T-cell (primary cell): ENCODE measurements around the gene FAM234B. TPM values are rescaled to one million over a fixed set of nuclear protein-coding genes. Genes with fewer than 3 reads are reported as not detected.
A peak's percentile ranks its signal among the peaks of the same experiment; 100 is the strongest.

Experiments
- ATAC-seq, 4 experiments: fragments of 200-7000 bp in 3 of 4; fragments of 150-1000 bp in 1 of 4; cut with Tn5 transposase; replicated peaks in 1 of 4; 1 replicate in 3 of 4; 2 replicates in 1 of 4; pipeline ENCODE4 v1.10.0; 2021; ENCODE audit warnings: moderate library complexity in 3 of 4, mild to moderate bottlenecking in 2 of 4, moderate number of reproducible peaks in 1 of 4
- CTCF ChIA-PET, 2 donors: fragments of 300-600 bp; sonication (Branson Sonifier 250); formaldehyde crosslinking; loops; one replicate each; lab custom pipeline; 2022; ENCODE audit warnings: antibody characterized with exemption in 2 of 2; lab: Charles Lee
- POLR2A ChIA-PET, 2 donors: fragments of 300-600 bp; sonication (Branson Sonifier 250); formaldehyde crosslinking; loops; one replicate each; lab custom pipeline; 2022; ENCODE audit warnings: antibody characterized with exemption in 2 of 2; lab: Charles Lee
- DNase-seq, 35 experiments: peaks; one replicate each; pipeline versions ENCODE4 v3.0.0 to v3.0.0-alpha.2; 2013 to 2023
- H3K27ac ChIP-seq: one replicate; pipeline ENCODE4 v1.5.1; 2013; ENCODE audit warnings: low read length
- H3K27me3 ChIP-seq, 2 experiments: replicated peaks in 1 of 2; 1 replicate in 1 of 2; 2 replicates in 1 of 2; pipeline versions ENCODE4 v1.6.1 to v1.7.0; 2013; ENCODE audit warnings: low read length in 1 of 2, mixed read lengths in 1 of 2; ENCODE audit not compliant: control insufficient read depth in 2 of 2, insufficient read depth in 2 of 2; ENCODE audit errors: extremely low read depth in 1 of 2
- H3K36me3 ChIP-seq, 2 donors: 1 replicate in 1 of 2; 2 replicates in 1 of 2; pipeline versions ENCODE4 v1.6.1 to v1.7.0; 2013; ENCODE audit warnings: low read length in 1 of 2; ENCODE audit not compliant: control insufficient read depth in 2 of 2, insufficient read depth in 1 of 2; ENCODE audit errors: extremely low read depth in 1 of 2
- H3K4me1 ChIP-seq, 2 experiments: 1 replicate in 1 of 2; 2 replicates in 1 of 2; pipeline versions ENCODE4 v1.6.1 to v1.7.0; 2013; ENCODE audit warnings: low read length in 2 of 2, mixed read lengths in 1 of 2; ENCODE audit not compliant: insufficient read depth in 2 of 2, control insufficient read depth in 1 of 2; ENCODE audit errors: extremely low read depth in 1 of 2
- H3K4me3 ChIP-seq, 2 donors: 1 replicate in 1 of 2; 2 replicates in 1 of 2; pipeline versions ENCODE4 v1.5.1 to v1.7.0; 2013; ENCODE audit warnings: mild to moderate bottlenecking in 2 of 2, low read length in 1 of 2, moderate library complexity in 1 of 2; ENCODE audit not compliant: control insufficient read depth in 1 of 2; ENCODE audit errors: extremely low read depth in 1 of 2
- H3K9me3 ChIP-seq: 2 replicates; pipeline ENCODE4 v1.7.0; 2013
- H3K27ac Mint-ChIP-seq, 2 donors: one replicate each; pipeline ENCODE4 v1.8.0; 2020 to 2021; ENCODE audit warnings: mild to moderate bottlenecking in 2 of 2, mixed read lengths in 2 of 2
- H3K27me3 Mint-ChIP-seq, 2 donors: one replicate each; pipeline ENCODE4 v1.8.0; 2021 to 2022; ENCODE audit warnings: mixed read lengths in 2 of 2
- H3K36me3 Mint-ChIP-seq: one replicate; pipeline ENCODE4 v1.8.0; 2021; ENCODE audit warnings: mixed read lengths
- H3K4me1 Mint-ChIP-seq, 3 donors: one replicate each; pipeline ENCODE4 v1.8.0; 2020 to 2022; ENCODE audit warnings: mixed read lengths in 3 of 3, mild to moderate bottlenecking in 1 of 3
- H3K4me3 Mint-ChIP-seq, 3 donors: one replicate each; pipeline ENCODE4 v1.8.0; 2020 to 2022; ENCODE audit warnings: mild to moderate bottlenecking in 3 of 3, mixed read lengths in 3 of 3, moderate library complexity in 3 of 3
- H3K9me3 Mint-ChIP-seq, 3 donors: one replicate each; pipeline ENCODE4 v1.8.0; 2020 to 2022; ENCODE audit warnings: mixed read lengths in 3 of 3
- WGBS: methylation state at CpG from one replicate; pipeline ENCODE4 v1.1.5; 2013; ENCODE audit warnings: missing lambda C conversion rate; ENCODE audit not compliant: insufficient coverage; 5-methylcytosine and 5-hydroxymethylcytosine counted together
- total RNA-seq, 35 experiments: library from RNA in 6 of 35; stranded (reverse) in 6 of 35; fragments of 120-200 nt in 1 of 35; gene quantifications; one replicate each; pipeline versions ENCODE4 v1.2.1 to v1.2.4 and lab custom pipeline; 2013 to 2026

Gene FAM234B
- total RNA-seq, 5 donors from 2014 or later (not counting 1 experiment from before 2014, with no cell fraction given): 4.3 to 5.8 (median 4.6) TPM

DNA sequence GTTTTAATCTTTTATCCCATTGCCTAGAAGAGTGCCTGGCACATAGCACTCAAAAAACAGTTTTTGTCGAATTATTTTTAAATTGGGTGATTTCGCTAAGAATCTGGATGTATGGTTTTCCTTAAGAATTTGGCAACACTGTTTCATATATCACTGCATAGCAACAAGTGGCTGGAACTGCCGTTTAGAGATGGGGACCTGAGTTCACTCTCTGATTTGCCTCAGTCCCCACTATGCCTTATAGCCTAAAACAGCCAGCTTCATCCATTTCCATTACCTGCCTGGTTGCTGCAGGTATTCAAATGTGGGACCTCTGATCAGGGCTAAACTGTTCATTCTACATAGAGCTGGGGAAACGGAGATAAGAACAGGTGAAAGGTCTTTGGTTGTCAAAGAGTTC is 45.9 kb upstream of the FAM234B start:
- DNase-seq (no peak), ATAC-seq (no peak)
- Histone ChIP-seq H3K27ac (no peak overlapping the region), H3K27me3 (peaks cover 0 to 9% of the 10 kb centered on the region in 2 experiments), H3K4me3 (no peak overlapping the region), H3K36me3 (peaks cover 0 to 2% of the 10 kb centered on the region in 2 donors), H3K4me1 (peaks cover 11 to 22% of the 10 kb centered on the region in 2 experiments), H3K9me3 (no peaks in the 10 kb centered on the region)
- CTCF ChIA-PET: no interaction called here
- Mint-ChIP-seq H3K4me1 (peaks cover 36 to 48% (median 40%) of the 10 kb centered on the region in 3 donors), H3K27ac (no peak overlapping the region), H3K4me3 (no peak overlapping the region), H3K27me3 (peaks cover 0 to 1% of the 10 kb centered on the region in 2 donors), H3K36me3 (no peaks in the 10 kb centered on the region), H3K9me3 (no peaks in the 10 kb centered on the region)
- POLR2A ChIA-PET: no interaction called here
- 100% methylated on average over 1 of the region's 4 CpGs for WGBS

DNA sequence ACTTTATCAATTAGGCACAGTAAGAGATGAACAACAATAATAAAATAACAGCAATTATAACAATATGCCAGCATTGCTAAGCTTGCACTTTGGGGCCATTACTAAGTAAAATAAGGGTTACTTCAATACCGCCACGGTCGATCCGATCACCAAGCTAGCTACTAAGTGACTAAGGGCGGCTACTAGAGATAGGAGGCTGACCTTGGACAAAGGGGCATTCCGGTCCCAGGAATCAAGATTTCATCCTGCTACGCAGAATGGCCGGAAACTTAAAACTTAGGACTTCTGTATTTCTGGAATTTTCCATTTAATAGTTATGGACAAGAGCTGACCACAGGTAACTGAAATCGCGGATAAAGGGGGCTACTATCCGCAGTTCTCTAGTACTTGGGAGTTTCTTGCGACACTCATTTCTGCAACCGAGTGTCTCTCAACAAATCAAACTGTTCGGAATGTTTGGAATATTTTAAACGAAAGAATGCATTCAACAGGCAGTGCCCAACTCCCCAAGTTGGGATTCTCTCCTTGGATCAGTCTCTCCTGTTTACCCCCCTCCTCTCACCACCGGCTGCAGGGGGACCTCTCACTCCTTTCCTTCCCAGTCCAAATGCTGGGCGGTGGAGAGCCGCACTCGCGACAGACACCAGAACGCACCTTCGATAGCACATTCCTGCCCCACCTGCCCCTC is 44.8 kb upstream of the FAM234B start:
- peak in 3 of 4 experiments; percentile 3 to 7 (median 5) for ATAC-seq

DNA sequence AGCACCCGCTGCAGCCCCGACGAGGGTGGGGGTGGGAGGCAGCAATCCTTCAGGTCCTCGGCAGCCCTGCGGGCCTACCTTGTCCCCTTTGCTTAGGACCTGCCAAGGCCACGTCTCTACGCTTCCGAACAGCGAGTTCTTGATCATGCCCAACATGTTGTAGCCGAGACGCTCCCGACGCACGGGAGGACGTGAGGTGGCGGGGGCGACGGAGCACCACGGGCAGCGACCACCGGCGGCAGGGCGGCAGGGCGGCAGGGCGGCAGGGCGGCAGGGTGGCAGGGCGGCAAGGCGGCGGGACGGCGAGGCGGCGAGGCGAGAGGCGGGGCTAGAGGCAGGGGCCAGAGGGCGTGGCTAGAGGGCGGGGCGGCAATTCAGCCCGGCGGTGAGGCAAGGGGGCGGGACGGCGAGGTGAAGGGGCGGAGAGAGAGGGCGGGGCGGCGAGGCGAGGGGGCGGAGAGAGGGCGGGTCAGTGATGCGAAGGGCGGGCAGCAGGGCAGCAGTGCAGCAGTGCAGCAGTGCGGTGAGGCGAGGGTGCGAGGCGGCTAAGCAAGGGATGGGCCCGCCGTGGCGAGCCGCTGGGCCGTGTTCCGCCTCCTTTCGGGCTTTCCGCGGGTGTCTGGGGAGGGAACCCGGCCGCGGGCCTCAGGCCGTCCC is 44.1 kb upstream of the FAM234B start, which contains the start of gene HEBP1:
HEBP1 (minus strand) TSS at position 307 of the 657 bp plus-strand sequence; CDS start at position 156, 151 bp downstream.
- Mint-ChIP-seq H3K4me3 (peak within 1 kb of the TSS; percentile 83 to 95 (median 90)), H3K4me1 (peaks cover 33 to 38% (median 36%) of the 10 kb centered on the region in 3 donors), H3K36me3 (no peaks in the 10 kb centered on the region), H3K9me3 (no peaks in the 10 kb centered on the region), H3K27me3 (peaks cover 0 to 1% of the 10 kb centered on the region in 2 donors), H3K27ac (peak within 1 kb of the TSS; percentile 81 to 83)
- H3K4me1 ChIP-seq: peaks cover 11 to 22% of the 10 kb centered on the region in 2 experiments
- under 1% methylated on average over 51 of the region's 69 CpGs for WGBS
- H3K36me3 ChIP-seq: no peaks in the 10 kb centered on the region
- H3K9me3 ChIP-seq: no peaks in the 10 kb centered on the region
- peak within 1 kb of the TSS; percentile 68 to 85 for H3K4me3 ChIP-seq
- ChIA-PET POLR2A (no interaction called here), CTCF (interaction anchor here in 1 of 2 donors (0.7 kb wide), 1 partner anchor 44 kb away, joined by 3 read pairs; no protein-coding TSS in a partner anchor)
- ATAC-seq (peak; percentile 87 to 95 (median 89)), DNase-seq (peak; percentile 81 to 98 (median 93))
- peaks cover 0 to 9% of the 10 kb centered on the region in 2 experiments for H3K27me3 ChIP-seq
- H3K27ac ChIP-seq: peak within 1 kb of the TSS; percentile 66

More for the DNA sequence above, 44.8 kb upstream of the FAM234B start:
- Mint-ChIP-seq H3K36me3 (no peaks in the 10 kb centered on the region), H3K4me1 (peaks cover 33 to 38% (median 36%) of the 10 kb centered on the region in 3 donors), H3K27ac (peak overlapping the region; percentile 23 to 60), H3K4me3 (peak overlapping the region; percentile 83 to 95 (median 90)), H3K9me3 (no peaks in the 10 kb centered on the region), H3K27me3 (peaks cover 0 to 1% of the 10 kb centered on the region in 2 donors)
- H3K9me3 ChIP-seq: no peaks in the 10 kb centered on the region
- DNase-seq: peak in 2 of 35 experiments; percentile 2
- H3K4me3 ChIP-seq: peak overlapping the region; percentile 60 to 68
- ChIA-PET CTCF (interaction anchor here in 1 of 2 donors (0.7 kb wide), 2 partner anchors 14 to 44 kb away, joined by 3 to 4 read pairs; no protein-coding TSS in a partner anchor), POLR2A (no interaction called here)
- no peak overlapping the region for H3K27ac ChIP-seq
- no peaks in the 10 kb centered on the region for H3K36me3 ChIP-seq
- WGBS: 92% methylated on average over 9 of the region's 22 CpGs
- peaks cover 0 to 9% of the 10 kb centered on the region in 2 experiments for H3K27me3 ChIP-seq
- H3K4me1 ChIP-seq: peaks cover 11 to 22% of the 10 kb centered on the region in 2 experiments

DNA sequence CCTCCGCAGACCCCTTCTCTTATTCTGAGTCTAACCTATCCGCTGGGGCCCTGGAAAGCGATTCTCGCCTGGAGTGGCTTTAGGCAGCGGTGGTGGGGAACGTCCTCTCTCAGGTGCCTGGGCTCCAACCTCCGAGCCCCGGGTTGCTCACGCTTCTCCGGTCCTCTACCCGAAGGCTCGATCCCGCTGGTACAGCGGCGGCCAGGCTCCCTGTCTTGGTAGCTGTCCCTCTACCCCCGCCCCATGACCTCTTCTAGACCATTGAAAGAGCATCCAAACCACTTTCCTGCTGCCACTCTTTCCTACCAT is 43.6 kb upstream of the FAM234B start:
- H3K4me1 Mint-ChIP-seq: peaks cover 33 to 38% (median 36%) of the 10 kb centered on the region in 3 donors
- ChIA-PET CTCF (no interaction called here), POLR2A (no interaction called here)
- Histone ChIP-seq H3K4me3 (peak overlapping the region; percentile 62 to 85), H3K9me3 (no peaks in the 10 kb centered on the region), H3K36me3 (no peaks in the 10 kb centered on the region), H3K4me1 (peaks cover 11 to 22% of the 10 kb centered on the region in 2 experiments), H3K27ac (peak overlapping the region; percentile 66), H3K27me3 (peaks cover 0 to 9% of the 10 kb centered on the region in 2 experiments)
- peak overlapping the region; percentile 83 to 95 (median 90) for H3K4me3 Mint-ChIP-seq
- DNase-seq: peak in 9 of 35 experiments; percentile 2 to 32 (median 16)
- H3K36me3 Mint-ChIP-seq: no peaks in the 10 kb centered on the region
- H3K27me3 Mint-ChIP-seq: peaks cover 0 to 1% of the 10 kb centered on the region in 2 donors
- H3K9me3 Mint-ChIP-seq: no peaks in the 10 kb centered on the region
- peak; percentile 35 to 51 (median 41) for ATAC-seq
- H3K27ac Mint-ChIP-seq: peak overlapping the region; percentile 81 to 83
- 1% methylated on average over 15 of the region's 16 CpGs for WGBS

DNA sequence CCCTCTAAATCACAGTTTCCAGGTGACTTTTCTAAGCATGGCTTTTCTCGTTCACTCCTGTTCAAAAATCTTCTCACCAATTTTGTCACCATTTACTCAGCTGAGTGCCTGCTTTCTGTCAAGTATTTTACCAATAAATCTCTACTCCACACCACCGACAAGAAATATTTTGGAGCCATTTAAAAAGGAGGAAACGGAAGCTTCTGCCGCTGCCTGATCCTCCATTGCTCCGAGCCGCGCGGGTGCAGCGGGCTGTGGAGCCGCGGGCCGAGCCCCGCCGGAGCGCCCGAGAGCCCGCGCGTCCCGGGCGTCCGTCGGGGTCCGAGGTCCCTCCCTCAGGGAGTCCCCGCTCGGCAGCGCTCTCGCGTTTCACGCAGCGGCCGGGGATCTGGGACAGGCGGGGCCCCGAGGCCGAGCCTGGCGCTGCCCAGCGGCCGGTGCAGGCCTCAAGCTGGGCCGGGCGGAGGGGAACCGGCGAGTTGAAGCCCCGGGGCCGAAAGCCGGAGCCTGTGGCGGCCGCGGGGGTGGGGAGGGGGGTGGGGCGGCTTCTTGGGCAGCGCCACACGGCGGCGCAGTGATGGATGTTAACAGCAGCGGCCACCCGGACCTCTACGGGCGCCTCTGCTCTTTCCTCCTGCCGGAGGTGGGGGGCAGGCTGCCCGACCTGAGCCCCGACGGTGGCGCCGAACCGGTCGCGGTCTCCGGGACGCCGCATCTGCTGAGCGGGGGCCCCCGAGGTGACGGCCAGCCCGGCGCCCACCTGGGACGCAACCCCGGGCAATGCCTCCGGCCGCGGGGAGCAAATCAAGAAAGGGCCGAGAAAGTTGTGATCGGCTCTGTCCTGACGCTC is 43.0 kb upstream of the FAM234B start:
- WGBS: under 1% methylated on average over 81 of the region's 82 CpGs
- peak; percentile 12 to 30 (median 26) for ATAC-seq
- Histone ChIP-seq H3K27ac (peak overlapping the region; percentile 66), H3K36me3 (no peaks in the 10 kb centered on the region), H3K4me3 (peak overlapping the region; percentile 62 to 85), H3K27me3 (peaks cover 0 to 9% of the 10 kb centered on the region in 2 experiments), H3K4me1 (peaks cover 11 to 22% of the 10 kb centered on the region in 2 experiments), H3K9me3 (no peaks in the 10 kb centered on the region)
- Mint-ChIP-seq H3K9me3 (no peaks in the 10 kb centered on the region), H3K4me1 (peaks cover 33 to 38% (median 36%) of the 10 kb centered on the region in 3 donors), H3K27ac (peak overlapping the region; percentile 81 to 83), H3K27me3 (peaks cover 0 to 1% of the 10 kb centered on the region in 2 donors), H3K36me3 (no peaks in the 10 kb centered on the region), H3K4me3 (peak overlapping the region; percentile 83 to 95 (median 90))
- DNase-seq: peak in 28 of 35 experiments; percentile 3 to 57 (median 22)
- ChIA-PET POLR2A (interaction anchor here in 1 of 2 donors (0.5 kb wide), 1 partner anchor 44 kb away, joined by 4 read pairs; no protein-coding TSS in a partner anchor), CTCF (no interaction called here)
